H54 (cell line): ENCODE data around the gene DENND6B.

Experiments used
- DNase-seq: peaks from one replicate; pipeline ENCODE4 v3.0.0; 2011; ENCODE audit warnings: low spot score, mixed read lengths; ENCODE audit not compliant: insufficient read length
- FAIRE-seq: peaks from 3 replicates; lab custom pipeline; 2011; peaks lifted over from hg19 to GRCh38; lab: Jason Lieb, UNC
- POLR2A ChIP-seq: IDR thresholded peaks from 2 replicates; pipeline ENCODE4 v1.6.1; 2011; ENCODE audit warnings: low read depth, mild to moderate bottlenecking, low read length

Gene DENND6B

GRCh38 chr22:50287731-50288130, 39.1 kb downstream of the DENND6B start:
- TF ChIP-seq POLR2A: no peak
- DNase-seq: no peak
- FAIRE-seq: no peak

DNA sequence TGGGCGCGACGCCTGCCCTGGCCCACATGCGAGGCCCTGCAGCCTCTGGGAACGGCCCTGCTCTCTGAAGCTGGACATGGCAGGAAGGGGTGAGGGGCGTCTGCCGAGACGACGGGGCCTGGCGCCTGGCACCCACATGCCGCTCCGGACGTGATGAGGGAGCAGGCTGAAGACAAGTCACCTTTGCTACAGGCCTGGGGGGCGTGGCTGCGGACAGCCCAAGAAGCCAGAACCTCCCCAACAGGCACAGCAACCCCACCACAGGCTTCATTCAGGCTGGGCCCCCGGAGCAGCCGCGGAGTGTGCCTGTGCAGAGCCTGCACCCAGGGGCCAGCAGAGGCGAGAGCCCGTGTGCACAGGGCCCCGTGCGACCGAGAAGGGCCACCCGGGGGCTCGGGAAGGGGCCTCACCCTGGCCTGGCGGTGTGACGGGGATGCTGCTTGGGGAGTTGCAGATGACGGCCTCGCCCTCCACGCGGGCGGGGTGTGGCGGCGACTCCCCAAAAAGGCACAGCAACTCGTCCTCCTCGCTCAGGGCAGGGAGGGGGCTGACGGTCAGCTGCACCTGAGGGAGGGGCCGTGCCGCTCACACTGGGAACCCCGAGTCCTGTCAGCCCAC, 40.0 kb downstream of the DENND6B start:
- FAIRE-seq (no peak), DNase-seq (no peak)
- TF ChIP-seq POLR2A: no peak

DNA sequence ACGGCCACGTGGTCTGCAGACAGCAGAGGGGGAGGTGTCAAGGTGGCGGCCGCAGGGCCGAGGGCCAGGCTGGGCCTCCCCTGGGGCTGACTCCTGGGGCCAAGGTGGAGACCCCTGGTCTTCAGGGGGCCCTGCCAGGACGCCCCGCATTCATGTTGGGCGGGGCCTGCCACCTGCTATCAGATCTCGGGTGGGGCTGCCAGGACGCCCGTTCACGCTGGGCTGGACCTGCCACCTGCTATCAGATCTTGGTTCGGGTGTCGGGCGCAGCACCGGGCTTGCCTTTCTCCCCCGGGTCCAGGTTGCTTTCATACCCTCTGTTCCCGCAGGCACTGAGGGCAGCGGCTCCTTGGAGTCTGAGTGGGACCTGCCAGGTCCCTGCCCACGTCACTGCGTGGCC, 40.5 kb downstream of the DENND6B start:
- FAIRE-seq: no peak
- no peak for DNase-seq
- TF ChIP-seq POLR2A: no peak

DNA sequence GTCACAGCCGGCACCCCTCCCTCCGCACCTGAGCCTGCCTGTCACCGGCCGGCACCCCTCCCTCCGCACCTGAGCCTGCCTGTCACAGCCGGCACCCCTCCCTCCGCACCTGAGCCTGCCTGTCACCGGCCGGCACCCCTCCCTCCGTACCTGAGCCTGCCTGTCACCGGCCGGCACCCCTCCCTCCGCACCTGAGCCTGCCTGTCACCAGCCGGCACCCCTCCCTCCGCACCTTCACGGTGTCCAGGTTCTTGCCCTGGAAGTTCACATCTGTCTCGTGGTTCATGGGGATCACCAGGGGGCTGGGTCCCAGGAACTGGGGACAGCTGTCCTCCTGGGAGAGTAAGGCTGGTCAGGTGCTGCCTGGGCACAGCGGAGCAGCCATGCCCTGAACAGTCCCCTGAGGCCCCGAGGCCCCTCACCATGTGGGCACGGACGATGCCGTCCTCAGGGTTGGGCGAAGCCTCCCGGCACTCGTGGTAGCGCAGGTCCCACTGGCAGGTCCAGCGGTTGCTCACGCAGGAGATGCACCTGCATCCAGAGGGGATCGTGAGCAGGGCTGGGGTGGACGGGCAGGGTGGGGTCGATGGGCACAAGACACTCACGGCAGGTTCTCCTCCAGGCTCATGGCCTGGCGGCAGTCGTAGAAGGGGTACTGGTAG, 41.1 kb downstream of the DENND6B start:
- no peak for DNase-seq
- no peak for FAIRE-seq
- TF ChIP-seq POLR2A: no peak

DNA sequence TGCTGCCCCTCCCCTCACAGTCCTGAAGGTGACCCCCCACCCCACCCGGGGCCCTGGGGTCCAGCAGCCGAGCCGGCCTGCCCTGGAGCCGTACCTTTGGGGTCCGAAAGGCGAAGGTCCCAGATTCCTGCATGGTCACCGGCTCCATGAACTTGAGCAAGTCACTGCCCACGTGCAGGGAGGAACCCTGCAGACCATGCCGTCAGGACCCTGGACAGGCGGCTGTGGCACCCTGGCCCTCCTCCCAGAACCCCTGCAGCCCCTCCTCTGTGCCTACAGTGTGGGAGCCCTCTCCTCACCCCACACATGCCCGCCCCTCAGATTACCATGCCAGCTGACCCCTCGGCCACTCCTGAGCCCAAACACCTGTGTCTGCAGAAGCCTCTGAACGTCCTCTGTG, 42.3 kb downstream of the DENND6B start:
- DNase-seq: no peak
- no peak for FAIRE-seq

GRCh38 chr22:50283821-50284220, 43.0 kb downstream of the DENND6B start:
- no peak for TF ChIP-seq POLR2A
- no peak for DNase-seq
- no peak for FAIRE-seq

More for the DNA sequence above, 42.3 kb downstream of the DENND6B start:
- TF ChIP-seq POLR2A: no peak

- TF ChIP-seq POLR2A: no peak
- FAIRE-seq (peak; percentile 41), DNase-seq (peak; percentile 96)
These were observed 44.3 kb downstream of the DENND6B start for GRCh38 chr22:50282361-50283155.

GRCh38 chr22:50281957-50282356, 44.9 kb downstream of the DENND6B start:
- no peak for DNase-seq
- no peak for FAIRE-seq
- TF ChIP-seq POLR2A: no peak

DNA sequence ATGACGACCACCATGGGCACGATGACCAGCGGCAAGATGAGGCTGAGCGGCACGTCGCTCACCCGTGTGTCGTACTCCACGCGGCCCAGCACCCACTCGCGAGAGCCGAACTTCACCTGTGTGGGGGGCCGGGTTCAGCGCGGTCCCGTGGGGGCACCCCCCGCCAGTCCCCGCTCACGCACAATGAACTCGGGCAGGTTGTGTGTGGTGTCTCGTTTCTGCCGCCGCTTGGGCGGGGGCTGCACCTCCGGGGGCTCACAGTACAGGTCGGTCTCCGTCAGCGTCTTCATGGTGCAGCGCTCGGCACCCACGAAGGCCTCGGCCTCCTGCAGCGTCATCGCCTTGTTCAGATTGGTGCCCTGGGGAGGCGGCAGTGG, 45.4 kb downstream of the DENND6B start:
- no peak for DNase-seq
- TF ChIP-seq POLR2A: no peak
- no peak for FAIRE-seq

DNA sequence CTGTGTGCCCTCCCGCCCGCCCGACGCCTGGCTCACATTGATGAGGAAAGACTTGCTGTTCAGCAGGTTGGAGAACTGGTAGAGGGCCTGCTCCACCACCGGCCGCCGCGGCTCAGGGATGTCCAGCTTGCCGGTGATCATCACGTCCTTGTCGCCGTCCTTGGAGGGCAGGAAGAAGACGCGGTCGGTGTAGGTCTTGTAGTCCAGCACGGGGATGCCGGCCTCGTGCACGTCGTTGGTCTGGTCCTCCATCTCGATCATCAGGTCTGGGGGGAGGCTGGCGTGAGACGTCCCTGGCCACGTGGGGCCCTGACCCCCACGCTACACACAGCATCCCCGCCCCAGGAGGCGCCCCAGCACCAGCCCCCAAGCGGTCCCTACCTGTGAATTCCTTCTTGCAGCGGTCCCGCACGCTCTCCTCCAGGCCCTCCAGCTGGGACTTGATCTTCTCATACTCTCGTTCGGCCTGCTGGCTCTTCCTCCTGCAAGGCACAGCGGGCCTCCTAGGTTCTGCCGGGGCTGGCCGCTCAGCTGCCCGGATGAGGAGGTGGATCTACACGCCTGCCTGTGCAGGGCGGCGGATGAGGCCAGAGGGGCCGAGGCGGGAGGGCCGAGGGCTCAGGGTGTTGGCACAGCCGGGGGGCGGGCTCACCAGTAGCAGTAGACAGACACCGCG, 46.0 kb downstream of the DENND6B start:
- DNase-seq (no peak), FAIRE-seq (no peak)
- TF ChIP-seq POLR2A: no peak

DNA sequence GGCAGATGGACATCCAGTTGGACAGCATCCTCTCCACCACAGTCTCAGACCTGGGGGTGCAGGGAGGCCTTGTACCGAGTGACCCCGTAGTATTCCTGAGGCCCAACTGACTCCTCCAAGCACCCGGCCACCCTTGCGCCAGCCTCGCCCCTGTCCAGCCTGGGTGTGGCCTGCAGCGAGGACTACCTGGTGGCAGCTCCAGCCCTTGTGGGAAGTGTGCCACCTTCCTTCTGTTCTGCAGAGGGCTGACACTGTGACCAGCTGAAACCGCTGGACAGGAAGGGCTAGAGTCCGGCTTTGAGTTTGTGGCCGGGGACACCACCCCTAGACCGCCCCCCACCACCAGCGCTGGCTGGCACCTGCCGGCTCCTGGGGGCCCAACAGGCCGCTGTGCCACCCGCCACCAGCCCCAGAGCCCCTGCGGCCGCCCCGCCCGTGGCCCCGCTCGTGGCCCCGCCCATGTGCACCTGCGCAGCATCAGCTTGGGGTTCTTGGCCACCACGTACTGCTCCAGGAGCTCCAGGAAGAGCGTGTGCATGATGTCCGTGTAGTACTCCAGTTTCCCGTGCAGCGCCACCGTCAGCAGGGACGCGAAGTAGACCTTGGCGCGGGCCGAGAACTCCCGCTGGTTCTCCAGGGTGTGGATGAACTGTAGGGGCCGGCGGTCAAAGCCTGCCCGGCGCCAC, 46.6 kb downstream of the DENND6B start:
- TF ChIP-seq POLR2A: no peak
- DNase-seq (no peak), FAIRE-seq (no peak)

DNA sequence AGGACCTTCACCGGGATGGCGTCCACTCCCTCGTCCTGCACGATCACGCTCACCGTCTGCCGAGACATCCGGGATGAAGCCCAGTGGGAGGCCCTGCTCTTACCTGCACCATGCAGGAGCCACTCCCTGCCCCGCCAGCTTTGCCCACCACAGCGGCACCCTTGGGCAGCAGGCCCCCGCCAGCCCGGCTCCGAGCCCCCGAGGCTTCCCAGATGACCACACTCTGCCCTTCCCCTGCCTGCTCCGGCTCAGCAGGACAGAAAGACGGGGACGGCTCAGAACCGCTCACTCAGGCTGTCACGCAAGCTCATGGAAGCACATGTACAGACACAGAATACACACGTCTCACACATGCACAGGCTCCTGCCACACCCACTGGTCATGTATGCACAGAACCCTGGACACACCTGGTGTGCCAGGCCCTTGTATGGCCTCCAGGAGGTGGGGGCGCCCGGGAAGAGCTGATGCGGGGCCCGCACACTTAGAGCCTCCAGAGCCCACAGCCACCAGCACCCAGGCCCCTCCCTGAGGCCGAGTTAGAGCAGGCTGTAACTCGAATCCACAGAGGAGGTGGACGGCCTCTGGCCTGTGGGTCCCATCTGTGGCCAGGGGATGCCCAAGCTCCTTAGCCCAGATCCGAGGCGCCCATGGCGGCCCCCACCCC, 47.7 kb downstream of the DENND6B start:
- no peak for TF ChIP-seq POLR2A
- DNase-seq (no peak), FAIRE-seq (no peak)

DNA sequence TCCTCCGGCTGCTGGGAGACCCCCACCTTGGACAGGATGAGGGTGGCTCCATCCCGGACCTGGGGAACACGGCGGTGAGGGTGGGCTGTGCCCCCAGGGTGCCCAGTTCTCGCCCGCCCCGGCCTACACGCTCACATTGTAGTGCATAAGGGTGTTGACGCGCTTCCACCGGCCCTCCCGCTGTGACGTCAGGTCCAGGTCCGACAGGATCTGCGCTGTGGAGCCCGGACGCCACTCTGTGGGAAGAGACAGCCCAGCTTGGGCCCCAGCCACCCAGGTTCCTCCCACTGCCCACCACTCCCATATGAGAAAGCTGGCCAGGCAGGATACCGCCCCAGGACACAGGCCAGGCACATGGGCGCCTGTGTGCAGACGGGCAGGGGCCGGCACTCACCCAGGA, 48.4 kb downstream of the DENND6B start:
- no peak for TF ChIP-seq POLR2A
- DNase-seq (no peak), FAIRE-seq (no peak)

GRCh38 chr22:50277761-50278160, 49.1 kb downstream of the DENND6B start:
- no peak for TF ChIP-seq POLR2A
- DNase-seq (no peak), FAIRE-seq (no peak)
